Spleen (tissue), 7 donors: ENCODE data around the gene STON1.

Experiments used
- POLR2A ChIP-seq, 3 donors: fragments of 450-650 bp; IDR thresholded peaks; one replicate each; pipeline ENCODE4 v1.5.1; 2017; ENCODE audit warnings: antibody characterized with exemption in 3 of 3, mild to moderate bottlenecking in 1 of 3
- POLR2AphosphoS5 ChIP-seq, 3 donors: sonication (generic); formaldehyde crosslinking; IDR thresholded peaks; one replicate each; pipeline ENCODE4 v1.5.1; 2017; ENCODE audit warnings: antibody characterized with exemption in 3 of 3
- TF ChIP-seq, protein P1 (sequence below), 11 experiments: fragments of 200-600 bp in 7 of 11; fragments of 450-650 bp in 4 of 11; sonication (generic) in 4 of 11; IDR thresholded peaks in 8 of 11; conservative IDR thresholded peaks in 3 of 11; 1 replicate in 7 of 11; 2 replicates in 4 of 11; pipeline versions ENCODE4 v1.4.0 to v1.8.0; 2016 to 2021; ENCODE audit warnings: antibody characterized with exemption in 11 of 11, inconsistent platforms in 4 of 11, mild to moderate bottlenecking in 1 of 11
- donor health status: DM: no; HTN: no; CAD: no; lungs with moderate emphysema.
- donor health status: DM: no; HTN: no; CAD: no.
- donor health status: DM: no; HTN: no; CAD: no.

DNA sequence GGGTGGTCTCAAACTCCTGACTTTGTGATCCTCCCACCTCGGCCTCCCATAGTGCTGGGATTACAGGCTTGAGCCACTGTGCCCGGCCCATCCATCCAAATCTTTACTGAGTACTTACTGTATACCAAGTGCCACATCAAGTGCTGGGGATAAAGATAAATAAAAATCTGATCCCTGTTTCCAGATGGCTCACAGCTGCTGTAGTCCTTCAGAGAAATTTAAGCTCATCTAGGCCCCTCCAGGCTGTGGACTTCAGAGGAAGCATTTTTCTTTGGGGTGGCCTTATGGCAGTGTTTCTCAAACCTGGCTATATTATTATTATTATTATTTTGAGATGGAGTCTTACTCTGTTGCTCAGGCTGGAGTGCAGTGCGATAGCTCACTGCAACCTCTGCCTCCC lies 54.0 kb downstream of the STON1 start:
- no peak for TF ChIP-seq POLR2AphosphoS5 (IDR thresholded peaks at IDR 0.05)
- TF ChIP-seq, protein P1, sequence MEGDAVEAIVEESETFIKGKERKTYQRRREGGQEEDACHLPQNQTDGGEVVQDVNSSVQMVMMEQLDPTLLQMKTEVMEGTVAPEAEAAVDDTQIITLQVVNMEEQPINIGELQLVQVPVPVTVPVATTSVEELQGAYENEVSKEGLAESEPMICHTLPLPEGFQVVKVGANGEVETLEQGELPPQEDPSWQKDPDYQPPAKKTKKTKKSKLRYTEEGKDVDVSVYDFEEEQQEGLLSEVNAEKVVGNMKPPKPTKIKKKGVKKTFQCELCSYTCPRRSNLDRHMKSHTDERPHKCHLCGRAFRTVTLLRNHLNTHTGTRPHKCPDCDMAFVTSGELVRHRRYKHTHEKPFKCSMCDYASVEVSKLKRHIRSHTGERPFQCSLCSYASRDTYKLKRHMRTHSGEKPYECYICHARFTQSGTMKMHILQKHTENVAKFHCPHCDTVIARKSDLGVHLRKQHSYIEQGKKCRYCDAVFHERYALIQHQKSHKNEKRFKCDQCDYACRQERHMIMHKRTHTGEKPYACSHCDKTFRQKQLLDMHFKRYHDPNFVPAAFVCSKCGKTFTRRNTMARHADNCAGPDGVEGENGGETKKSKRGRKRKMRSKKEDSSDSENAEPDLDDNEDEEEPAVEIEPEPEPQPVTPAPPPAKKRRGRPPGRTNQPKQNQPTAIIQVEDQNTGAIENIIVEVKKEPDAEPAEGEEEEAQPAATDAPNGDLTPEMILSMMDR (IDR thresholded peaks at IDR 0.05 in 8 of 11, conservative IDR thresholded peaks at IDR 0.05 in 3 of 11) = no peak
- TF ChIP-seq POLR2A (IDR thresholded peaks at IDR 0.05) = no peak
